Liver (tissue), 9 donors: ENCODE data around the gene AQP9. TPM values are rescaled to one million over a fixed set of nuclear protein-coding genes. Genes with fewer than 3 reads are reported as not detected.

Source experiments
- DNase-seq: peaks from one replicate; pipeline ENCODE4 v3.0.0-alpha.2; 2017; ENCODE audit warnings: low spot score
- H3K27ac ChIP-seq, 2 donors: one replicate each; pipeline ENCODE4 v1.7.0; 2013; ENCODE audit warnings: inconsistent platforms in 2 of 2, low read length in 2 of 2, control low read depth in 1 of 2, low read depth in 1 of 2, mild to moderate bottlenecking in 1 of 2
- H3K27me3 ChIP-seq, 4 donors: one replicate each; pipeline versions ENCODE4 v1.6.1 to v1.7.0; 2013; ENCODE audit warnings: low read length in 3 of 4, inconsistent platforms in 1 of 4, mild to moderate bottlenecking in 1 of 4, moderate library complexity in 1 of 4; ENCODE audit not compliant: control insufficient read depth in 4 of 4, insufficient read depth in 4 of 4
- H3K36me3 ChIP-seq, 4 donors: one replicate each; pipeline versions ENCODE4 v1.6.1 to v1.7.0; 2013; ENCODE audit warnings: low read length in 3 of 4, mild to moderate bottlenecking in 3 of 4, low read depth in 1 of 4, moderate library complexity in 1 of 4; ENCODE audit not compliant: control insufficient read depth in 4 of 4, insufficient read depth in 3 of 4
- H3K4me1 ChIP-seq, 4 donors: one replicate each; pipeline versions ENCODE4 v1.6.1 to v1.7.0; 2013; ENCODE audit warnings: low read length in 3 of 4, mild to moderate bottlenecking in 3 of 4, moderate library complexity in 1 of 4; ENCODE audit not compliant: control insufficient read depth in 4 of 4, insufficient read depth in 4 of 4
- H3K4me3 ChIP-seq, 3 donors: one replicate each; pipeline versions ENCODE4 v1.6.1 to v1.7.0; 2013; ENCODE audit warnings: low read length in 3 of 3, control low read depth in 1 of 3, low read depth in 1 of 3, mild to moderate bottlenecking in 1 of 3
- H3K9ac ChIP-seq, 2 donors: one replicate each; pipeline ENCODE4 v1.7.0; 2013; ENCODE audit warnings: low read length in 2 of 2, mild to moderate bottlenecking in 2 of 2, moderate library complexity in 2 of 2, control low read depth in 1 of 2, low read depth in 1 of 2
- H3K9me3 ChIP-seq, 4 donors: one replicate each; pipeline versions ENCODE4 v1.6.1 to v1.7.0; 2013; ENCODE audit warnings: low read length in 3 of 4; ENCODE audit not compliant: control insufficient read depth in 4 of 4
- ATF3 ChIP-seq: IDR thresholded peaks from 2 replicates; pipeline ENCODE4 v1.6.1; 2016; ENCODE audit warnings: antibody characterized with exemption
- CTCF ChIP-seq: fragments of 150-350 bp; IDR thresholded peaks from 2 replicates; pipeline ENCODE4 v1.5.1; 2017; ENCODE audit warnings: improper control_type of control experiment, low read depth, low read length; ENCODE audit not compliant: missing input control
- EGR1 ChIP-seq, 2 donors: IDR thresholded peaks; 2 replicates each; pipeline ENCODE4 v1.6.1; 2016 to 2018; ENCODE audit warnings: antibody characterized with exemption in 2 of 2, low read depth in 2 of 2
- FOXA1 ChIP-seq: IDR thresholded peaks from 2 replicates; pipeline ENCODE4 v1.6.1; 2016; ENCODE audit warnings: antibody characterized with exemption
- FOXA2 ChIP-seq: IDR thresholded peaks from 2 replicates; pipeline ENCODE4 v1.6.1; 2016; ENCODE audit warnings: antibody characterized with exemption
- GABPA ChIP-seq, 2 donors: IDR thresholded peaks in 1 of 2; conservative IDR thresholded peaks in 1 of 2; 2 replicates each; pipeline ENCODE4 v1.6.1; 2016; ENCODE audit warnings: antibody characterized with exemption in 2 of 2, mild to moderate bottlenecking in 1 of 2, moderate library complexity in 1 of 2
- HNF4A ChIP-seq, 2 donors: conservative IDR thresholded peaks; 2 replicates each; pipeline ENCODE4 v1.6.1; 2016; ENCODE audit warnings: antibody characterized with exemption in 2 of 2, mild to moderate bottlenecking in 2 of 2
- HNF4G ChIP-seq: IDR thresholded peaks from 2 replicates; pipeline ENCODE4 v1.6.1; 2016; ENCODE audit warnings: antibody characterized with exemption
- JUND ChIP-seq, 2 donors: IDR thresholded peaks; 2 replicates each; pipeline ENCODE4 v1.6.1; 2016; ENCODE audit warnings: antibody characterized with exemption in 2 of 2
- MAX ChIP-seq: IDR thresholded peaks from 2 replicates; pipeline ENCODE4 v1.6.1; 2016; ENCODE audit warnings: antibody characterized with exemption
- NR2F2 ChIP-seq: IDR thresholded peaks from 2 replicates; pipeline ENCODE4 v1.6.1; 2016; ENCODE audit warnings: antibody characterized with exemption
- RAD21 ChIP-seq, 2 donors: IDR thresholded peaks; 2 replicates each; pipeline ENCODE4 v1.6.1; 2016; ENCODE audit warnings: antibody characterized with exemption in 2 of 2, mild to moderate bottlenecking in 2 of 2
- REST ChIP-seq: IDR thresholded peaks from 2 replicates; pipeline ENCODE4 v1.6.1; 2016; ENCODE audit warnings: antibody characterized with exemption, mild to moderate bottlenecking
- RXRA ChIP-seq, 2 donors: IDR thresholded peaks; 2 replicates each; pipeline ENCODE4 v1.6.1; 2017 to 2018; ENCODE audit warnings: antibody characterized with exemption in 2 of 2, mild to moderate bottlenecking in 1 of 2
- SP1 ChIP-seq: IDR thresholded peaks from 2 replicates; pipeline ENCODE4 v1.6.1; 2018; ENCODE audit warnings: antibody characterized with exemption, mild to moderate bottlenecking
- TAF1 ChIP-seq: conservative IDR thresholded peaks from 2 replicates; pipeline ENCODE4 v1.6.1; 2016; ENCODE audit warnings: antibody characterized with exemption, mild to moderate bottlenecking
- YY1 ChIP-seq: IDR thresholded peaks from 2 replicates; pipeline ENCODE4 v1.6.1; 2016; ENCODE audit warnings: antibody characterized with exemption, mild to moderate bottlenecking
- ZBTB33 ChIP-seq: IDR thresholded peaks from 2 replicates; pipeline ENCODE4 v1.6.1; 2016; ENCODE audit warnings: antibody characterized with exemption
- WGBS: extraction: QIAGEN DNeasy Blood & Tissue Kit; methylation state at CpG from one replicate; pipeline ENCODE4 v1.1.7; 2013; 5-methylcytosine and 5-hydroxymethylcytosine counted together
- polyA plus RNA-seq, 2 donors: library from polyadenylated mRNA; stranded (reverse) in 1 of 2; unstranded in 1 of 2; fragments of 200-250 nt in 1 of 2; fragments of >200 nt in 1 of 2; fragmentation: Nextera tagmentation in 1 of 2; extraction: Ambion mirVana in 1 of 2; gene quantifications; one replicate each; pipeline versions ENCODE4 v1.2.1 to v1.2.3, GENCODE V29; 2013 to 2015
- total RNA-seq, 2 donors: library from RNA; depleted of rRNA; stranded (reverse); fragments of >200 nt; gene quantifications; one replicate each; pipeline ENCODE4 v1.2.3, GENCODE V29; 2014
- donor health status: healthy.
- donor health status: healthy.
- donor health status: healthy.
- donor health status: healthy.
- donor health status: healthy.

Gene AQP9
- total and polyA plus RNA-seq, 4 donors: 1.4 to 111 (median 86.6) TPM

GRCh38 chr15:58115692-58116091 lies 22.5 kb upstream of the AQP9 start:
- H3K27me3 ChIP-seq: no peaks in the 10 kb centered on the region

More at GRCh38 chr15:58115692-58116091, 22.5 kb upstream of the AQP9 start:
- no peak for DNase-seq
- no peak overlapping the region for H3K9ac ChIP-seq
- WGBS: 43% methylated on average over 1 of the region's 1 CpG
- TF ChIP-seq MAX (no peak), TAF1 (no peak), ZBTB33 (no peak), FOXA2 (no peak), EGR1 (IDR thresholded peaks at IDR 0.05; ENCODE audit: low read depth in 2 of 2) (no peak), FOXA1 (no peak), GABPA (IDR thresholded peaks at IDR 0.05 in 1 of 2, conservative IDR thresholded peaks at IDR 0.05 in 1 of 2) (no peak), REST (no peak), RXRA (IDR thresholded peaks at IDR 0.05) (peak; percentile 21 to 33), HNF4G (no peak), CTCF (peak; percentile 53), JUND (IDR thresholded peaks at IDR 0.05) (no peak), YY1 (no peak), RAD21 (IDR thresholded peaks at IDR 0.05) (peak; percentile 85 to 91), NR2F2 (no peak), ATF3 (no peak), HNF4A (conservative IDR thresholded peaks at IDR 0.05) (peak; percentile 19 to 38), SP1 (no peak)
- no peak overlapping the region for H3K4me3 ChIP-seq
- H3K4me1 ChIP-seq: peaks cover 0 to 49% (median 31%) of the 10 kb centered on the region in 4 donors
- H3K9me3 ChIP-seq: no peaks in the 10 kb centered on the region
- no peak overlapping the region for H3K27ac ChIP-seq
- no peaks in the 10 kb centered on the region for H3K36me3 ChIP-seq
